Measurements from ENCODE around the gene DSG3. TPM values are rescaled to one million over a fixed set of nuclear protein-coding genes. Genes with fewer than 3 reads are reported as not detected.
"Not testable (repeated sequence)": the region's sequence is repeated elsewhere in the genome, so short reads cannot be mapped to it uniquely, and the experiment has no call there.

Gene DSG3
- total RNA-seq, 2 experiments from 2014 or later = not detected

GRCh38 chr18:31490387-31490786 is 42.8 kb downstream of the DSG3 start:
- Mint-ChIP-seq H3K4me3 (no peak overlapping the region), H3K27ac (no peak overlapping the region), H3K36me3 (ENCODE audit: low read depth) (no peaks in the 10 kb centered on the region), H3K4me1 (no peaks in the 10 kb centered on the region), H3K27me3 (peaks cover 2% of the 10 kb centered on the region), H3K9me3 (no peaks in the 10 kb centered on the region)
- ChIA-PET CTCF (no interaction called here), POLR2A (no interaction called here)
- no peak for DNase-seq

- no peak overlapping the region for H3K27ac Mint-ChIP-seq
- H3K9me3 Mint-ChIP-seq = no peaks in the 10 kb centered on the region
- POLR2A ChIA-PET = no interaction called here
- no peaks in the 10 kb centered on the region for H3K4me1 Mint-ChIP-seq
- no peak overlapping the region for H3K4me3 Mint-ChIP-seq
- CTCF ChIA-PET = no interaction called here
- H3K36me3 Mint-ChIP-seq (ENCODE audit: low read depth) = no peaks in the 10 kb centered on the region
- H3K27me3 Mint-ChIP-seq = peaks cover 7% of the 10 kb centered on the region
- no peak for DNase-seq
Observed at GRCh38 chr18:31490833-31491232, 43.3 kb downstream of the DSG3 start.

GRCh38 chr18:31491586-31491985 is 44.0 kb downstream of the DSG3 start:
- Mint-ChIP-seq H3K27me3 (peaks cover 12% of the 10 kb centered on the region), H3K9me3 (no peaks in the 10 kb centered on the region), H3K4me1 (no peaks in the 10 kb centered on the region), H3K27ac (no peak overlapping the region), H3K4me3 (no peak overlapping the region), H3K36me3 (ENCODE audit: low read depth) (no peaks in the 10 kb centered on the region)
- CTCF ChIA-PET = no interaction called here
- no peak for DNase-seq
- POLR2A ChIA-PET = no interaction called here

GRCh38 chr18:31492671-31493070 is 45.1 kb downstream of the DSG3 start:
- Mint-ChIP-seq H3K9me3 (no peaks in the 10 kb centered on the region), H3K36me3 (ENCODE audit: low read depth) (no peaks in the 10 kb centered on the region), H3K4me3 (no peak overlapping the region), H3K27me3 (peaks cover 20% of the 10 kb centered on the region), H3K27ac (no peak overlapping the region), H3K4me1 (no peaks in the 10 kb centered on the region)
- ChIA-PET CTCF (no interaction called here), POLR2A (no interaction called here)
- no peak for DNase-seq

- Mint-ChIP-seq H3K4me3 (no peak overlapping the region), H3K27me3 (peaks cover 20% of the 10 kb centered on the region), H3K36me3 (ENCODE audit: low read depth) (no peaks in the 10 kb centered on the region), H3K9me3 (no peaks in the 10 kb centered on the region), H3K27ac (no peak overlapping the region), H3K4me1 (no peaks in the 10 kb centered on the region)
- no peak for DNase-seq
- ChIA-PET POLR2A (no interaction called here), CTCF (no interaction called here)
Observed at GRCh38 chr18:31493171-31493570, 45.6 kb downstream of the DSG3 start.

GRCh38 chr18:31493941-31494340 is 46.4 kb downstream of the DSG3 start:
- H3K36me3 Mint-ChIP-seq (ENCODE audit: low read depth) = no peaks in the 10 kb centered on the region
- H3K9me3 Mint-ChIP-seq = no peaks in the 10 kb centered on the region
- H3K4me3 Mint-ChIP-seq = no peak overlapping the region
- ChIA-PET POLR2A (no interaction called here), CTCF (no interaction called here)
- no peak overlapping the region for H3K27ac Mint-ChIP-seq
- DNase-seq = no peak
- H3K27me3 Mint-ChIP-seq = peaks cover 26% of the 10 kb centered on the region
- peaks cover 4% of the 10 kb centered on the region for H3K4me1 Mint-ChIP-seq

GRCh38 chr18:31494705-31495244 is 47.2 kb downstream of the DSG3 start:
- peaks cover 32% of the 10 kb centered on the region for H3K27me3 Mint-ChIP-seq
- H3K4me3 Mint-ChIP-seq; POLR2A ChIA-PET; H3K9me3 Mint-ChIP-seq; H3K36me3 Mint-ChIP-seq (ENCODE audit: low read depth); DNase-seq; H3K27ac Mint-ChIP-seq; CTCF ChIA-PET: not testable (repeated sequence)
- H3K4me1 Mint-ChIP-seq = peaks cover 10% of the 10 kb centered on the region

DNA sequence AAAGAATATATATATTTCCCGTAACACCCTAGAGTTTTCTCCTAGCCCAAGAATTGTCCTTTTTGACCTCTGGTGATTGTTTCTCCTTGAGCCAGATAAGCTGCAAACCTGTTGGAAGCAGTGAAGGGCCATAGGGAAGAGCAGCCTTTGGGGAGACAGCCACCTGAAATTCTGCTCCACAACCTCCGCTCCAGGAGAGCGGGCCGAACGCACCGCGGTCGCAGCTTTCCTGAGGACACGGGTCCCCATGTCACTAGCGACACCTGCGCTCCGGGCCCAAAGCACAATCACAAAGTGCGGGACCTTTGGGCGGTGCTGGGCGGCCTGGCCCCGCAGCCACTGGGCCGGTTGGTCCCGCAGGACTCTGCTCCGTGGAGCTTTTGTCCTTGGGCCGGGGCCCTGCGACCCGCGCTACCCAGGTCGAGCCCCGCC is 49.9 kb downstream of the DSG3 start:
- ChIA-PET POLR2A (no interaction called here), CTCF (no interaction called here)
- no peaks in the 10 kb centered on the region for H3K9me3 Mint-ChIP-seq

GRCh38 chr18:31497836-31498573 is 50.5 kb downstream of the DSG3 start, which contains the start of gene DSG2:
DSG2 (plus strand) TSS chr18:31498177; CDS start chr18:31498252, 75 bp downstream.
- ChIA-PET CTCF (no interaction called here), POLR2A (no interaction called here)
- peak; percentile 30 for DNase-seq
- Mint-ChIP-seq H3K27me3 (peaks cover 36% of the 10 kb centered on the region), H3K4me3 (peak within 1 kb of the TSS; percentile 72), H3K36me3 (ENCODE audit: low read depth) (no peaks in the 10 kb centered on the region), H3K27ac (no peak within 1 kb of the TSS), H3K9me3 (no peaks in the 10 kb centered on the region), H3K4me1 (peaks cover 10% of the 10 kb centered on the region)

More for the DNA sequence above, 49.9 kb downstream of the DSG3 start:
- Mint-ChIP-seq H3K4me1 (peaks cover 10% of the 10 kb centered on the region), H3K27me3 (peaks cover 36% of the 10 kb centered on the region), H3K27ac (no peak overlapping the region), H3K4me3 (no peak overlapping the region), H3K36me3 (ENCODE audit: low read depth) (no peaks in the 10 kb centered on the region)
- DNase-seq = no peak

DNA sequence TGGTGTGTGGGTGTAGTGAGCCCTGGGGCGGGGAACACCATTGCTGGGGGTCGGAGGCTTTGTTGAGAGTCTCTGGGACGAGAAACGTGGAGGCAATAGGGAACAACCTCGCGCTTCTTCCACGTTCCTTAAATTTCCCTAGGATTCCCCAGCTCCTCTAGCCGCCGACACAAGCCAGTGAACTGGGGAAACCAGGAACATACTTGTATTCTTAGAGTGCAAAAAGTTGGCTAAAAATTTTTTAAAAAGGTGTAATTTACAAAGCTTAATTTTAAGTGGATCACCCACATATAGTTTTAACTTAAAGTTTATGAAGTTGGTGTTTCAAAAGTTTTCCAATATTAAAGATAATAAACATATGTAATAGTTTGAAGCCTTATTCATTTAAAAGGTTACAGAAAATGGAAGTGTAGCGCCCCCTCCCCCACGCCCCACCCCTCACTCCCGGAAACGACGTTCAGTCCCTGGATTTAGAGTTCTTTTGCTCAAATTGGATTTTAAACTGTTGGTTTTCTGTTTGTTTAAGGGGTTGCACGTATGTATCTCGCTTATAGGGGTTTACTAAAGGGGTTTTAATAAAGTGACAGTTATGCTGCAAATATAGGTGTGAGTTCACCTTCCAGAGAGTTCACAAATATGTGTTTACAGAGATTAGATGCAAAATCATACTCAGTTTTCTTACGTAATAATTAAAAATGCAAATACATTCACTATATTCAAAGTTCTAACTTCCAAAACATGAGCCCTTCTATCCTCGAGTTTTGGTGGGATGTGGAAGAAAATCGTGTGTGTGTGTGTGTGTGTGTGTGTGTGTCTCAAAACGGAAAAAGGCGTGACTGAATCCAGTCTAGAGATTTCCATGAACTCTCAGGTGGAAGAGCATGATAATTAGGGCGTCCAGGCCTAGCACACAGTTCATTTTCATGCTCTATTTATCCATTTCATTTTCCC is 51.3 kb downstream of the DSG3 start:
- no peak for DNase-seq
- Mint-ChIP-seq H3K4me3 (peak overlapping the region; percentile 72), H3K27me3 (peaks cover 36% of the 10 kb centered on the region), H3K9me3 (no peaks in the 10 kb centered on the region), H3K27ac (no peak overlapping the region), H3K36me3 (ENCODE audit: low read depth) (no peaks in the 10 kb centered on the region), H3K4me1 (peaks cover 10% of the 10 kb centered on the region)
- POLR2A ChIA-PET = no interaction called here
- CTCF ChIA-PET = no interaction called here

DNA sequence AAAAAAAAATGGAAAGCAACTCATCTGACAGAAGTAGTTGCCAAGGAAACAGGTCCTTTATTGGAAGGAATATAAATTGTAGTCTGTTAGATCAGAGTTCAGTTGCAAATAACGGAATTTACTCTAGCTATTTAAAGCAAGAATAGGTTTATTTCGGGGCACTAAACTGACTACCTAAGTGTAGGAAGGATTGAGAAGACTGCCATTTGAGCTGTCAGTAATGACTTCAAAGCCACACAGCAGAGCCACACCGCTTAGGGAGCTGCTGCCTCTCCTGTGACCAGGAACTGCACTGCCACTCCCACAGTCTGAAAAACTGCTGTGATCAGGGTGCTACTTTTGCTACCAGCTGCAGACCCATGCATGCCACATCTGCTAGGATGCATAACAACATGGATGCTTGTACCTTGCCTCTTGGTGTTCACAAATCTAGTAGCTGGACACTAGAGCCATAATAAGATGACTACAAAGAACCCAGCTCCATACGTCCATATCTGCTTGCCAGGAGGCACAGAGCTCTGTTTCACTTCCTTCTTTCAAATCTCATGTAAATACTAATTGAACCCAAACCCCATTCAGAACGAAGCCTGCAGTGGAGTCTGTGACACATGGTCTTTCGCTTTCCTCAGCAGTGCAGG is 52.6 kb downstream of the DSG3 start:
- Mint-ChIP-seq H3K27ac (no peak overlapping the region), H3K4me3 (no peak overlapping the region), H3K36me3 (ENCODE audit: low read depth) (no peaks in the 10 kb centered on the region), H3K4me1 (peaks cover 10% of the 10 kb centered on the region), H3K27me3 (peaks cover 36% of the 10 kb centered on the region), H3K9me3 (no peaks in the 10 kb centered on the region)
- POLR2A ChIA-PET = no interaction called here
- no peak for DNase-seq
- CTCF ChIA-PET = no interaction called here

DNA sequence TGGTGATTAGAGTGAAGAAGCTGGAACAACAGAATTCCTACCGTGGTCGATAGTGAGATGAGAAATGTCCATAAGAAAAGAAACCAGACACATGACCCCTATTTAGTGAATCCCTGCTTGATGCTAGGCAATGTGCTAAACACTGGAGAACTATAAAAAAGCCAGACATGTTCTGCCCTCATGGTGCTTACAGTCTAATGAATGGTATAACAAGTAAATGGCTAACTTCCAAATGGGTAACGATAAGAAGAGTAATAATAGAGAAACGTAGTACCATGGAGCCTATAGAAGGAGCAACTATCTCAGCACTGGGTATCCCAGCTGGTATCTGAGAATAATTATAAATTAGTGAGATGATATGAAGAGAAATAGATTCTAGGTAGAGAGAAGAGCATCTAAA is 55.5 kb downstream of the DSG3 start:
- no peaks in the 10 kb centered on the region for H3K36me3 Mint-ChIP-seq (ENCODE audit: low read depth)
- CTCF ChIA-PET = no interaction called here
- DNase-seq = no peak
- POLR2A ChIA-PET = interaction anchor here (0.6 kb wide), 1 partner anchor 364 kb away, joined by 4 read pairs; no protein-coding TSS in a partner anchor
- peaks cover 17% of the 10 kb centered on the region for H3K27me3 Mint-ChIP-seq
- no peak overlapping the region for H3K4me3 Mint-ChIP-seq
- no peak overlapping the region for H3K27ac Mint-ChIP-seq
- H3K4me1 Mint-ChIP-seq = peaks cover 10% of the 10 kb centered on the region
- no peaks in the 10 kb centered on the region for H3K9me3 Mint-ChIP-seq

Measured in activated CD4-positive, alpha-beta T cell treated with anti-CD3 and anti-CD28 coated beads, Interleukin-2, amount 10 ng/mL, durations not matched to agents 7 days and 5 days (primary cell).